Measurements from ENCODE around the gene SEMA3B.

GRCh38 chr3:50320853-50321335 is 51.9 kb downstream of the SEMA3B start:
- TF ChIP-seq POLR2A (IDR thresholded peaks at IDR 0.05; ENCODE audit: low read depth, low read length) (no peak), TAF1 (IDR thresholded peaks at IDR 0.05; ENCODE audit: low read depth, low read length) (no peak), POLR2AphosphoS5 (IDR thresholded peaks at IDR 0.05; ENCODE audit: low read depth, low read length) (no peak), PAX5 (IDR thresholded peaks at IDR 0.05; ENCODE audit: insufficient read depth, low read length, severe bottlenecking) (no peak), POU2F2 (IDR thresholded peaks at IDR 0.05; ENCODE audit: low read depth, low read length) (no peak)
